SK-N-MC (cell line): ENCODE results near the gene OTOGL.

Source experiments
- EZH2 ChIP-seq: fragments of 200-600 bp; sonication (generic); IDR thresholded peaks from one replicate; pipeline ENCODE4 v1.6.1; 2017; ENCODE audit warnings: antibody characterized with exemption
- FOXP2 ChIP-seq: optimal IDR thresholded peaks from 2 replicates; pipeline ENCODE3; 2011; ENCODE audit warnings: mild to moderate bottlenecking, moderate library complexity; ENCODE audit not compliant: insufficient read depth; ENCODE audit errors: extremely low read length, control extremely low read depth

DNA sequence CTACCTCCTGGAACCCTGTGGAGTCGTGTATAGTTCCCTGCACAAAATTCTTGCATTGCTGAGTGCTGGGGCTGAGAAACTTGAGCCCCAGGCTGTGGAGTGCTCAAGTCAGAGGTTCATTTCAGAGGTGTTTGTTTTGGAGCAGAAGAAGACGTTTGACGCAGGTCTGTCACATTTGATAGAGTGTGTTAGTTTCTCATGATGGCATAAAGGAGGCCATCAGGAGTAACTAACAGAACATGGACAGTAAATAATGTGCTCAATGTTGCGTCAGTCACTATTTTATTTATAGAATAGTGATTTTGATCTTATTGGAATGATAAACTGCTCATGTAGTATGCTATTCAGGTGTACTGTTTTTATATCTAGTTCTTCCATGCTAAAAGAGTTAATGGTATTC, 44.2 kb downstream of the OTOGL start:
- TF ChIP-seq EZH2 (no peak), FOXP2 (no peak)
